ENCODE measurements around the gene PCP2.

GRCh38 chr19:7597689-7598088 is 35.8 kb downstream of the PCP2 start:
- TF ChIP-seq POLR2A (IDR thresholded peaks at IDR 0.05; ENCODE audit: low read length) (no peak), GATA1 (IDR thresholded peaks at IDR 0.05; ENCODE audit: low read depth, low read length) (no peak)

Measured in erythroblast (primary cell).